Heart left ventricle (tissue), 16 donors: ENCODE measurements around the gene GPX3. TPM values are rescaled to one million over a fixed set of nuclear protein-coding genes. Genes with fewer than 3 reads are reported as not detected.

Experiments
- ATAC-seq, 4 donors: fragments of 200-7000 bp; cut with Tn5 transposase; one replicate each; pipeline ENCODE4 v1.9.1; 2020 to 2022; ENCODE audit warnings: moderate library complexity in 4 of 4, mild to moderate bottlenecking in 3 of 4, moderate number of reproducible peaks in 1 of 4
- DNase-seq, 5 donors: peaks; one replicate each; pipeline ENCODE4 v3.0.0-alpha.2; 2020
- H3K27ac ChIP-seq, 12 donors: fragments of 200-600 bp; sonication (generic) in 4 of 12; one replicate each; pipeline versions ENCODE4 v1.5.0 to v1.8.0; 2016 to 2022; ENCODE audit warnings: mild to moderate bottlenecking in 2 of 12
- H3K27me3 ChIP-seq, 9 donors: fragments of 200-600 bp; sonication (generic) in 2 of 9; one replicate each; pipeline versions ENCODE4 v1.5.1 to v1.8.0; 2016 to 2022; ENCODE audit warnings: mild to moderate bottlenecking in 3 of 9
- H3K36me3 ChIP-seq, 9 donors: fragments of 200-600 bp; sonication (generic) in 2 of 9; one replicate each; pipeline versions ENCODE4 v1.5.0 to v1.8.0; 2018 to 2022; ENCODE audit warnings: mild to moderate bottlenecking in 2 of 9
- H3K4me1 ChIP-seq, 12 donors: fragments of 200-600 bp; sonication (generic) in 4 of 12; one replicate each; pipeline versions ENCODE4 v1.5.0 to v1.8.0; 2016 to 2022; ENCODE audit warnings: mild to moderate bottlenecking in 3 of 12
- H3K4me3 ChIP-seq, 12 donors: fragments of 200-600 bp; sonication (generic) in 4 of 12; one replicate each; pipeline versions ENCODE4 v1.5.0 to v1.8.0; 2017 to 2022; ENCODE audit warnings: mild to moderate bottlenecking in 9 of 12, moderate library complexity in 4 of 12
- H3K9me3 ChIP-seq, 12 donors: fragments of 200-600 bp; sonication (generic) in 4 of 12; one replicate each; pipeline versions ENCODE4 v1.5.0 to v1.8.0; 2016 to 2022; ENCODE audit warnings: mild to moderate bottlenecking in 1 of 12
- POLR2A ChIP-seq, 2 donors: fragments of 450-650 bp; IDR thresholded peaks; one replicate each; pipeline ENCODE4 v1.6.1; 2017; ENCODE audit warnings: antibody characterized with exemption in 2 of 2, mild to moderate bottlenecking in 2 of 2, moderate library complexity in 2 of 2
- WGBS, 4 donors: extraction: QIAGEN DNeasy Blood & Tissue Kit in 2 of 4; methylation state at CpG; one replicate each; pipeline versions ENCODE4 v1.1.5 to v1.1.7; 2013 to 2018; 5-methylcytosine and 5-hydroxymethylcytosine counted together
- intact Hi-C, 10 donors: fragments of 100-400 bp; cut with DNase I; formaldehyde crosslinking; loops; one replicate each; pipeline versions ENCODE4 v1.11.1 to v1.14.2; 2022
- polyA plus RNA-seq, 2 donors: library from polyadenylated mRNA; stranded (reverse); fragments of 200-250 nt; gene quantifications; one replicate each; pipeline ENCODE4 v1.2.3, GENCODE V29; 2013
- total RNA-seq, 9 donors: library from RNA; depleted of rRNA in 2 of 9; stranded (reverse); fragments of >200 nt in 2 of 9; fragmentation: NEBNext Ultra II Directional in 3 of 9; extraction: Animal tissue kit (Norgen Biotek cat#: 25700) in 3 of 9; gene quantifications; one replicate each; pipeline versions ENCODE4 v1.1.0 to v1.2.4, GENCODE V29; 2016 to 2023
- TF ChIP-seq, protein P1 (sequence below), 12 donors: fragments of 200-600 bp; sonication (generic) in 4 of 12; IDR thresholded peaks; one replicate each; pipeline versions ENCODE4 v1.5.0 to v1.8.0; 2018 to 2022; ENCODE audit warnings: antibody characterized with exemption in 12 of 12, mild to moderate bottlenecking in 5 of 12
- donor health status: ischemic (EF 13 %, LVEDD 7.1; RV severe dilation, severe dysfunction).
- donor health status: healthy with polysubstance abuse.
- donor health status: DM: no; HTN: yes; CAD: no.
- donor health status: DM: no; HTN: no; CAD: no.
- donor health status: ischemic (EF 25% LVEDD 6.9; RV normal size, moderate dysfunction).
- donor health status: ischemic (EF 25% LVEDD 5.7; RV mildly dilated, moderate dysfunction).
- donor health status: healthy.
- donor health status: DM: yes; HTN: yes; CAD: no.
- donor health status: ischemic (EF 35%, LVEDD 5.7; RV mildly dilated, moderate dysfunction).
- donor health status: nonischemic (EF 11% LVEDD 7.7; RV severe dilation, severe dysfunction).
- donor health status: DM: yes; HTN: yes; CAD: no.
- donor health status: PGD.
- donor health status: ischemic (EF 29% LVEDD 5.4; RV normal size, mild dysfunction).
- donor health status: nonischemic (EF 23%, LVEDD 6.1; RV moderate dilation, normal function).

The GPX3 gene
- total and polyA plus RNA-seq, 11 donors, result 416 to 1,563 (median 819) TPM

DNA sequence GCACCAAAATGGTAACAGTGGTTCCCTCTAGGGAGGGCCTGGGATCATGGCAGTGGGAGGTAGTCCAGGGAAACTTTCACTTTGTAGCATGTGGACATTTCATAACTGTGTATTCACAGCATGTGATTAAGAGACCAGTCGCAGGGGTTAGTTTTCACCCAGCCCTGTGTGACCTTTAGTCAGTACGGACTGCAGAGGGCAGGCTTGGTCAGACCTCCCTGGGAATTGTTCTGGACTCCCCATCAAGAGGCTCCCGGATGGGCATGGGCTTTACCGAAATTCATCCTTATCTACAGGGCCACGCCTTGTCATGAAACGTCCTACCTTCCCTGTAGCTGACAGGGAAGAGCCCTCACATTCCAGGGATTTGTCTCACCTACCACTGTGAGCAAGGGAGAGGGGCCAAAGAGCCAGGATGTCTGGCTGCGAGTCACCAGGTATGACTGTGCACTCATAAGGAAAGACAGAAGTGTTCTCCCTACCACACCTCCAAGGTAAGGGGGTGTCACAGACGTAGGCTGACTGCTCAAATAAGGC is 19.9 kb downstream of the GPX3 start:
- H3K36me3 ChIP-seq, result peaks cover 0 to 100% (median 90%) of the 10 kb centered on the region in 9 donors
- no peak overlapping the region for H3K4me3 ChIP-seq
- WGBS, 4 donors, result 56 to 64% (median 58%) methylated on average over 8 of the region's 8 CpGs
- H3K4me1 ChIP-seq, result peaks cover 12 to 45% (median 32%) of the 10 kb centered on the region in 12 donors
- no peaks in the 10 kb centered on the region for H3K27me3 ChIP-seq
- TF ChIP-seq POLR2A (IDR thresholded peaks at IDR 0.05), result no peak
- TF ChIP-seq, protein P1, sequence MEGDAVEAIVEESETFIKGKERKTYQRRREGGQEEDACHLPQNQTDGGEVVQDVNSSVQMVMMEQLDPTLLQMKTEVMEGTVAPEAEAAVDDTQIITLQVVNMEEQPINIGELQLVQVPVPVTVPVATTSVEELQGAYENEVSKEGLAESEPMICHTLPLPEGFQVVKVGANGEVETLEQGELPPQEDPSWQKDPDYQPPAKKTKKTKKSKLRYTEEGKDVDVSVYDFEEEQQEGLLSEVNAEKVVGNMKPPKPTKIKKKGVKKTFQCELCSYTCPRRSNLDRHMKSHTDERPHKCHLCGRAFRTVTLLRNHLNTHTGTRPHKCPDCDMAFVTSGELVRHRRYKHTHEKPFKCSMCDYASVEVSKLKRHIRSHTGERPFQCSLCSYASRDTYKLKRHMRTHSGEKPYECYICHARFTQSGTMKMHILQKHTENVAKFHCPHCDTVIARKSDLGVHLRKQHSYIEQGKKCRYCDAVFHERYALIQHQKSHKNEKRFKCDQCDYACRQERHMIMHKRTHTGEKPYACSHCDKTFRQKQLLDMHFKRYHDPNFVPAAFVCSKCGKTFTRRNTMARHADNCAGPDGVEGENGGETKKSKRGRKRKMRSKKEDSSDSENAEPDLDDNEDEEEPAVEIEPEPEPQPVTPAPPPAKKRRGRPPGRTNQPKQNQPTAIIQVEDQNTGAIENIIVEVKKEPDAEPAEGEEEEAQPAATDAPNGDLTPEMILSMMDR (IDR thresholded peaks at IDR 0.05), result no peak
- peak overlapping the region in 9 of 12 donors; percentile 12 to 85 (median 39) for H3K27ac ChIP-seq
- peak; percentile 12 to 62 (median 49) for ATAC-seq
- H3K9me3 ChIP-seq, result no peaks in the 10 kb centered on the region
- DNase-seq, result peak in 1 of 5 donors; percentile 20
- intact Hi-C loops, result loop anchor here in 2 of 10 donors (10.0 kb wide), 2 partner anchors 205 to 235 kb away; no protein-coding TSS in a partner anchor

DNA sequence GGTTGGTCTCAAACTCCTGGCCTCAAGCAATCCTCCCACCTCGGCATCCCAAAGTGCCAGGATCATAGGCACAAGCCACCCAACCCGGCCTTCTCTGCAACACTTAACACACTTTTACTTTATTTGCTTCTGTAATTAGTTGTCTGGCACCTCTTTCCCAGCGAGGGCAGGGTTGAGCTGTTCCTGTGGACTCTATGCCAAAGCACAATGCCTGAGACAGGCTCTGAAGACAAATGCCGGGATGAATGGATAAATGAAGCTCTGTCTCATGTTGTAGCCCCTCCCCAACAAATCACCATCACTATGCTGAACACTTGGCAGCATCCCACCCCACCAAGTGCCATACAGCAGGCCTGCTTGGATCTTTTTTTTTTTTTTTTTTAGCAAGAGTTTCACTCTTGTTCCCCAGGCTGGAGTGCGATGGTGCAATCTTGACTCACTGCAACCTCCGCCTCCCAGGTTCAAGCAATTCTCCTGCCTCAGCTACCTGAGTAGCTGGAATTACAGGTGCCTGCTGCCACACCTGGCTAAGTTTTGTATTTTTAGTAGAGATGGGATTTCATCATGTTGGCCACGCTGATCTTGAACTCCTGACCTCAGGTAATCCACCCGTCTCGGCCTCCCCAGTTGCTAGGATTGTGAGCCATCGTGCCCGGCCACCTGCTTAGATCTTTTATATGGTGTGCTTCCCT is 21.3 kb downstream of the GPX3 start:
- Histone ChIP-seq H3K36me3 (peaks cover 0 to 100% (median 89%) of the 10 kb centered on the region in 9 donors), H3K9me3 (no peaks in the 10 kb centered on the region), H3K27ac (no peak overlapping the region), H3K4me1 (peaks cover 12 to 41% (median 31%) of the 10 kb centered on the region in 12 donors), H3K27me3 (no peaks in the 10 kb centered on the region), H3K4me3 (no peak overlapping the region)
- intact Hi-C loops, result loop anchor here in 2 of 10 donors (10.0 kb wide), 2 partner anchors 203 to 237 kb away; no protein-coding TSS in a partner anchor
- 93 to 95% (median 94%) methylated on average over 11 of the region's 11 CpGs for WGBS, 4 donors
- TF ChIP-seq, protein P1 (IDR thresholded peaks at IDR 0.05), result no peak
- TF ChIP-seq POLR2A (IDR thresholded peaks at IDR 0.05), result no peak
- DNase-seq (peak in 1 of 5 donors; percentile 20), ATAC-seq (no peak)

DNA sequence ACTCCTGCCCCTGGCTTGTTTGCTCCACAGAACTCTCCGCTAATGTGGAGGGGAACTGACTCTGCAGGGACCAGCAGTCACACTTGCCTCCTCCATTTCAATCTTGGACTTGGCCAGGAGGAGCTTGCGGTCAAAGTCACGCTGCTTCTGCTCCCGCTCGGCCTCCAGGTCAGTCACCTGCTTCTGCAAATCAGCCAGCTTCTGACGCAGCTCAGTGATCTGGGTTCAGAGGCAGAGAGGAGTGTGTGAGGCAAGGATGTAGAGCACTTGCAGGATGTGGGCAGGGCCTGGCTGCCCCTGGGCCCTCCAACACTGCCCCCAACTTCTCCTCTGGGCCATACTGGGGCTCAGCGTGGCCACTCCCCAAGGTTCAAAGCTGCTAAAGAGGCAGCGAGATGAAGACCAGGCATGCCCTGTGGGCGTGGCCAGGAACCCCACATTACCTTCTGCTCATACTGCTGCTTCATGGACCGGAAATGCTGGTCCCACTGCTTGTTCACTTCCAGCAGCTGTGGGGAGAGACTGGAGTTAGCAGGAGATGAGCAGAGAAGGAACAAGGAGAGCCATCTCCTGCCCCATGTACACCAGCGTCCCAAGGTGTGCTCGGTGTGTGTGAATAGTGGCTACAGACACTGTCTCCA is 22.2 kb downstream of the GPX3 start:
- intact Hi-C loops, result loop anchor here in 2 of 10 donors (10.0 kb wide), 2 partner anchors 202 to 238 kb away; no protein-coding TSS in a partner anchor
- no peak overlapping the region for H3K4me3 ChIP-seq
- no peaks in the 10 kb centered on the region for H3K9me3 ChIP-seq
- 87 to 95% (median 95%) methylated on average over 10 to 12 of the region's 12 CpGs for WGBS, 4 donors
- peak in 1 of 5 donors; percentile 39 for DNase-seq
- peaks cover 10 to 33% (median 23%) of the 10 kb centered on the region in 12 donors for H3K4me1 ChIP-seq
- no peak for TF ChIP-seq POLR2A (IDR thresholded peaks at IDR 0.05)
- TF ChIP-seq, protein P1 (IDR thresholded peaks at IDR 0.05), result no peak
- ATAC-seq, result no peak
- H3K27me3 ChIP-seq, result no peaks in the 10 kb centered on the region
- no peak overlapping the region for H3K27ac ChIP-seq
- H3K36me3 ChIP-seq, result peaks cover 0 to 100% (median 91%) of the 10 kb centered on the region in 9 donors
